ENCODE results near the gene DONSON.

Gene DONSON

GRCh38 chr21:33561373-33561772, 27.1 kb downstream of the DONSON start:
- DNase-seq = no peak

- no peak for DNase-seq
Measured at GRCh38 chr21:33560965-33561364, 27.5 kb downstream of the DONSON start.

DNA sequence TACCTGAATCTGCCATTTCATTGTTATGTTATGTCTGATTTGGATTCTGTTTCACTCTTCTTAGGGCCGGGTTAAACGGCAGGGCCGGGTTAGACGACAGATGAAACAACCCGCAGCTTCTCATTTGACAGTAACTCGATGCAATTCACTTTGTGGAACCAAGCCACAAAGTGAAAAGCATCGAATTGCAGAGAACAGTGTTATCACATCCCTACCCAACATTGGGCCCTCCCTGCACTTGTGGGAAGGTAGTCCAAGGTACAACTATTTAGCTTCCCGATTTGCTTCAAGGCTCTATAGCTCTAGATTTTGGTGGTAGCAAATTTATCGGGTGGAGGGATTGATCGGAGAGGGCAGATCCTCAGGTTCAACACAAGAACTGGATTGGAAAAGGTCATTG, 28.7 kb downstream of the DONSON start:
- DNase-seq = no peak

DNA sequence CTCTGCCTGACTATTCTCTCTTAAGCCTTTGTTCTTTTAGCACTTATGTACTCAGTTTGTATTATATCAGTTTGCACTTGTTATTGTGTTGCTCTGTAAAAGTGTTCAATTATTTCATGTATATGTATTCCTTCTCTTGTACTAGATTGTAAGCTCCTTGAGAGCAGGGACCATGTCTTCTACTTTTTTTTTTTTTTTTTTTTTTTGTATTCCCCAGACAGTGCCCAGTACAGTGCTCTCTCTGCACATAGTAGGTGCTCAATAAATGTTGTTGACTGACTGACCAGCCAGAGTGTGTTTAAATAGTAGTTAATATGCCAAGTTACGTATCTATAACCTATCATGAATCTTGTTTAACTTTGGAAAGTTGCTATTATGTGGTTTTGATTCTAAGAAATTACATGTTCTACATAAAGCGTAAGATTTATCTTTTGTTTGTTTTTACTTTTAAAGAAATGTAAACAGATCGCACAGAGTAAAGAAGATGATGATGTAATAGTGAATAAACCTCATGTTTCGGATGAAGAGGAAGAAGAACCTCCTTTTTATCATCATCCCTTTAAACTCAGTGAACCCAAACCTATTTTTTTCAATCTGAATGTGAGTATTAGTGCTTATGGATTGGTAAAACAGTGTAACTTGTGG, 29.6 kb downstream of the DONSON start:
- no peak for DNase-seq

DNA sequence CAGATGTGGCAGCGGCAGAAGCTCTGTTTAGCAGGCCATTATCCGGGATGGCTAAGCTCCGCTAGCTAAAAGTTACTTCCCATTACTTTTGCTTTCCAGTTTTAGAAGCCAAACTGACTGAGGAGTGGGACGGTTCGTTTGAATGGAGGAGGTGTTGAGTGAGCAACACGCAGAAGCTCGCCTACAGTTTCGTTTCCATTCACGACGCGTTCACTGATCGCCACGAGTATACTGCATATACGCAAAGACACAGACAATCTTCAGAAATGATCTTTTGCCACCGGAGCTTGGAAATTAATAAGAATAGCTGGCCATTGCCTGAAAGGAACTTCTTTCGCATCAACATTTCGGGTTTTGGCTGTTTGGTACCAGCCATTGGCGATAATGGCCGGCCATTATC, 31.0 kb downstream of the DONSON start:
- DNase-seq = no peak

GRCh38 chr21:33554982-33555344, 33.5 kb downstream of the DONSON start:
- DNase-seq = no peak

DNA sequence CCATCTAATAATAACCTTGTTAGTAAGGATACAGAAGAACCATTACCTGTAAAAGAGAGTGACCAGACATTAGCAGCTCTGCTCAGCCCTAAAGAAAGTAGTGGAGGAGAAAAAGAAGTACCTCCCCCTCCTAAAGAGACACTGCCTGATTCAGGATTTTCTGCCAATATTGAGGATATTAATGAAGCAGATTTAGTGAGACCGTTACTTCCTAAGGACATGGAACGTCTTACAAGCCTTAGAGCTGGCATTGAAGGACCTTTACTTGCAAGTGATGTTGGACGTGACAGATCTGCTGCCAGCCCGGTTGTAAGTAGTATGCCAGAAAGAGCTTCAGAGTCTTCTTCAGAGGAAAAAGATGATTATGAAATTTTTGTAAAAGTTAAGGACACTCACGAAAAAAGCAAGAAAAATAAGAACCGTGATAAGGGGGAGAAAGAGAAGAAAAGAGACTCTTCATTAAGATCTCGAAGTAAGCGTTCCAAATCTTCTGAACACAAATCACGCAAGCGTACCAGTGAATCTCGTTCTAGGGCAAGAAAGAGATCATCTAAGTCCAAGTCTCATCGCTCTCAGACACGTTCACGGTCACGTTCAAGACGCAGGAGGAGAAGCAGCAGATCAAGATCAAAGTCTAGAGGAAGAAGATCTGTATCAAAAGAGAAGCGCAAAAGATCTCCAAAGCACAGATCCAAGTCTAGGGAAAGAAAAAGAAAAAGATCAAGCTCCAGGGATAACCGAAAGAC, 34.1 kb downstream of the DONSON start:
- DNase-seq = no peak

- DNase-seq = no peak
Measured at GRCh38 chr21:33552999-33553598, 35.4 kb downstream of the DONSON start.

GRCh38 chr21:33552093-33552998, 36.1 kb downstream of the DONSON start:
- DNase-seq = no peak

DNA sequence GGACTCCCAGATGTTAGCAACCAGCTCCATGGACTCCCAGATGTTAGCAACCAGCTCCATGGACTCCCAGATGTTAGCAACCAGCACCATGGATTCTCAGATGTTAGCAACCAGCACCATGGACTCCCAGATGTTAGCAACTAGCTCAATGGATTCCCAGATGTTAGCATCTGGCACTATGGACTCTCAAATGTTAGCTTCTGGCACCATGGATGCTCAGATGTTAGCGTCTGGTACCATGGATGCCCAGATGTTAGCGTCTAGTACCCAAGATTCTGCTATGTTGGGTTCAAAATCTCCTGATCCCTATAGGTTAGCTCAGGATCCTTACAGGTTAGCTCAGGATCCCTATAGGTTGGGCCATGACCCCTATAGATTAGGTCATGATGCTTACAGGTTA, 36.8 kb downstream of the DONSON start:
- no peak for DNase-seq

DNA sequence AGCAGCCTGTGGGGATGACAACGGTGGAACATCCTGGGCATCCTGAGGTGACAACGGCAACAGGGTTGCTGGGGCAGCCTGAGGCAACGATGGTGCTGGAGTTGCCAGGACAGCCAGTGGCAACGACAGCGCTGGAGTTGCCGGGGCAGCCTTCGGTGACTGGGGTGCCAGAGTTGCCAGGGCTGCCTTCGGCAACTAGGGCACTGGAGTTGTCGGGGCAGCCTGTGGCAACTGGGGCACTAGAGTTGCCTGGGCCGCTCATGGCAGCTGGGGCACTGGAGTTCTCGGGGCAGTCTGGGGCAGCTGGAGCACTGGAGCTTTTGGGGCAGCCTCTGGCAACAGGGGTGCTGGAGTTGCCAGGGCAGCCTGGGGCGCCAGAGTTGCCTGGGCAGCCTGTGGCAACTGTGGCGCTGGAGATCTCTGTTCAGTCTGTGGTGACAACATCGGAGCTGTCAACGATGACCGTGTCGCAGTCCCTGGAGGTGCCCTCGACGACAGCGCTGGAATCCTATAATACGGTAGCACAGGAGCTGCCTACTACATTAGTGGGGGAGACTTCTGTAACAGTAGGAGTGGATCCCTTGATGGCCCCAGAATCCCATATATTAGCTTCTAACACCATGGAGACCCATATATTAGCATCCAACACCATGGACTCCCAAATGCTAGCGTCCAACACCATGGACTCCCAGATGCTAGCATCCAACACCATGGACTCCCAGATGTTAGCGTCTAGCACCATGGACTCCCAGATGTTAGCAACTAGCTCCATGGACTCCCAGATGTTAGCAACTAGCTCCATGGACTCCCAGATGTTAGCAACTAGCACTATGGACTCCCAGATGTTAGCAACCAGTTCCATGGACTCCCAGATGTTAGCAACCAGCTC, 37.5 kb downstream of the DONSON start:
- no peak for DNase-seq

DNA sequence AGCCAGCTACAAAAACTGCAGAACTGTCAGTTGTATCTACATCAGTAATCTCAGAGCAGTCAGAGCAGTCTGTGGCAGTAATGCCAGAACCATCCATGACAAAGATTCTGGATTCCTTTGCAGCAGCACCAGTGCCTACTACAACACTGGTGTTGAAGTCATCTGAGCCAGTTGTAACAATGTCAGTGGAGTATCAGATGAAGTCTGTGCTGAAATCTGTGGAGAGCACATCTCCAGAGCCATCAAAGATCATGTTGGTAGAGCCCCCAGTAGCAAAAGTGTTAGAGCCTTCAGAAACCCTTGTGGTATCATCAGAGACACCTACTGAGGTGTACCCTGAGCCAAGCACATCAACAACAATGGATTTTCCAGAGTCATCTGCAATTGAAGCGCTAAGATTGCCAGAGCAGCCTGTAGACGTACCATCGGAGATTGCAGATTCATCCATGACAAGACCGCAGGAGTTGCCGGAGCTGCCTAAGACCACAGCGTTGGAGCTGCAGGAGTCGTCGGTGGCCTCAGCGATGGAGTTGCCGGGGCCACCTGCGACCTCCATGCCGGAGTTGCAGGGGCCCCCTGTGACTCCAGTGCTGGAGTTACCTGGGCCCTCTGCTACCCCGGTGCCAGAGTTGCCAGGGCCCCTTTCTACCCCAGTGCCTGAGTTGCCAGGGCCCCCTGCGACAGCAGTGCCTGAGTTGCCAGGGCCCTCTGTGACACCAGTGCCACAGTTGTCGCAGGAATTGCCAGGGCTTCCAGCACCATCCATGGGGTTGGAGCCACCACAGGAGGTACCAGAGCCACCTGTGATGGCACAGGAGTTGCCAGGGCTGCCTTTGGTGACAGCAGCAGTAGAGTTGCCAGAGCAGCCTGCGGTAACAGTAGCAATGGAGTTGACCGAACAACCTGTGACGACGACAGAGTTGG, 38.4 kb downstream of the DONSON start:
- DNase-seq = no peak

- DNase-seq = no peak
Measured at GRCh38 chr21:33546086-33546485, 42.4 kb downstream of the DONSON start.

- no peak for DNase-seq
Measured at GRCh38 chr21:33544451-33545195, 43.9 kb downstream of the DONSON start.

DNA sequence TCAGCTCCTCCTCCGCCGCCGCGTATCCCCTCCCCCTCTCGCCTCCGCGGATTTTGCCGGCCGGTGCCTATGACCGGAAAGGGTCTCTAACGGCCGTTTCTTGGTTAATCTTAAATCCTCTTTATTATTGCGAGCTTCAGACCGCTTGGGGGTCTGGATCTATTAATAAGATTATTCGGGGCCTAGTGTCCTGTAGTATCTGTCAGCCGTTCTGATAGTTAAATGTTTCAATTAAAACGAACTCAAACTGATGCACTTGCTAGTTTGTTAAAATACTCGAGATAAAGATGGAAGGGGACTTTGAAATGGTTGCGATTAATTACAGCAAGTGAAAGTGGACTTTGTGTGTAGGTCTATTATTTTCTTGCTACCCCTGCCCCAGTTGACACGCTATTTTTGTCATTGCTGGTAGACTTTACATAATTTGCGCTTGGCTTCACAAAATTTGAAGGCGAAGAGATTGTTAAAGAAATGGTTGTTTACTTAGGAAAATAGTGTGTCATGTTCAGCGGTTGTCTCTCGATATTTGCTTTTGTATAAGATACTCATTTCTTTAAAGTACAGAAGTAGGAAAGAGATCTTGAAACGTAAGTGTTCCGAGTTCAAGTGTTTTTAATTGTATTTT, 44.9 kb downstream of the DONSON start:
- DNase-seq = no peak

DNA sequence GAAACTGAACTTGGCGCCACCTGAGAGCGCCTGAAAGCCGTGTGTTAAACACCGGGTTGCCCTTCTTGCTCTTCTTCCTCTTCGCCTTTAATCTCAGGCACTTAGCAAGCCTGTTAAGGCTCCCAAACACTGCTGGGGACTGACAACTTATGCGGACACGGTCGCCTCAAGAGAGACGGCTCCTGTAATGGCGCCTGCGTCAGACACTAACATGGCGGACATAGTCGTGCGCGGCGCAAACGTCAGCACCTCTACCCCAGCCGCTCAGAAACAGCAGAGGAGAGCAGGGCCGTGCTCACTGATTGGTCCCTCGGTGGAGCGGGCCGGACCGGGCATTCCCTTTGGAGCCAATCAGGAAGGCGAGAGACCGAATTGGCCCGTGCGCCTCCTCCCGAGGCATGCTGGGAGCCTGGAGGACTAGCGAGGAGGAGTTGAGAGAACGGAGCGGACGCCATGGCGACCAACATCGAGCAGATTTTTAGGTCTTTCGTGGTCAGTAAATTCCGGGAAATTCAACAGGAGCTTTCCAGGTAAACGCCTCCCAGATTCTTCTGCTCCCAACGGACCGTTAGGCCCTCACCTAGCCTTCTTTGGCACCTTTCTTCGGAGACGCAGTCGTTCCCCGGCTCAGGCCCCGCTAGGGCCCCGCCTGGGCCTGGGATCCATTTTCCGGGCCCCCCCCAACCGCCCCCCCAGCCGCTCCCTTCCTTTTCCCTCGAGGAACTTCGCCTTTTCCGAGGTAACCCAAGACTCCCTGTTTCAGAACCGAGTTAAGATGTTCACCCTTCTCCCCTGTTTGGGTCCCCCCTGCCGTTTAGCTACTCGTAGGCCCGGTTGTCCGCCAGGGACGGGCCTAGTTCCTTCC, 45.6 kb downstream of the DONSON start, which contains the start of gene SON:
SON (plus strand) TSS at position 399 of the 865 bp plus-strand sequence; CDS start at position 454, 55 bp downstream.
- DNase-seq = peak; percentile 98 to 99

GRCh38 chr21:33541756-33542639, 46.5 kb downstream of the DONSON start, which contains the start of gene GART:
Gene GART, minus strand, starts transcription at chr21:33542117. Its CDS starts 2,802 bp downstream, at chr21:33539315.
- DNase-seq = peak; percentile 77 to 88
